Measurements from ENCODE around the gene AEBP1.

Gene AEBP1

GRCh38 chr7:44094883-44095592 lies 9.1 kb upstream of the AEBP1 start:
- no peak overlapping the region for H3K4me3 ChIP-seq (ENCODE audit: low read depth in 1 of 2, low read length in 2 of 2)
- H3K4me1 ChIP-seq (ENCODE audit: insufficient read depth, low read length): peaks cover 6% of the 10 kb centered on the region
- H3K9me3 ChIP-seq (ENCODE audit: low read length): no peaks in the 10 kb centered on the region
- H3K9ac ChIP-seq (ENCODE audit: low read length): no peak overlapping the region
- no peaks in the 10 kb centered on the region for H3K36me3 ChIP-seq (ENCODE audit: insufficient read depth, low read length)
- H3K27ac ChIP-seq (ENCODE audit: low read depth, low read length): no peak overlapping the region
- no peaks in the 10 kb centered on the region for H3K27me3 ChIP-seq (ENCODE audit: control insufficient read depth in 1 of 2, insufficient read depth in 2 of 2, low read length in 2 of 2)

GRCh38 chr7:44095781-44096180 lies 8.4 kb upstream of the AEBP1 start:
- no peaks in the 10 kb centered on the region for H3K36me3 ChIP-seq (ENCODE audit: insufficient read depth, low read length)
- peaks cover 6% of the 10 kb centered on the region for H3K4me1 ChIP-seq (ENCODE audit: insufficient read depth, low read length)
- H3K27me3 ChIP-seq (ENCODE audit: control insufficient read depth in 1 of 2, insufficient read depth in 2 of 2, low read length in 2 of 2): no peaks in the 10 kb centered on the region
- H3K9me3 ChIP-seq (ENCODE audit: low read length): no peaks in the 10 kb centered on the region
- no peak overlapping the region for H3K27ac ChIP-seq (ENCODE audit: low read depth, low read length)
- no peak overlapping the region for H3K9ac ChIP-seq (ENCODE audit: low read length)
- no peak overlapping the region for H3K4me3 ChIP-seq (ENCODE audit: low read depth in 1 of 2, low read length in 2 of 2)

GRCh38 chr7:44096326-44096881 lies 7.7 kb upstream of the AEBP1 start:
- Histone ChIP-seq H3K4me3 (ENCODE audit: low read depth in 1 of 2, low read length in 2 of 2) (no peak overlapping the region), H3K9me3 (ENCODE audit: low read length) (no peaks in the 10 kb centered on the region), H3K4me1 (ENCODE audit: insufficient read depth, low read length) (peaks cover 6% of the 10 kb centered on the region), H3K27ac (ENCODE audit: low read depth, low read length) (no peak overlapping the region), H3K9ac (ENCODE audit: low read length) (no peak overlapping the region), H3K36me3 (ENCODE audit: insufficient read depth, low read length) (no peaks in the 10 kb centered on the region), H3K27me3 (ENCODE audit: control insufficient read depth in 1 of 2, insufficient read depth in 2 of 2, low read length in 2 of 2) (no peaks in the 10 kb centered on the region)

GRCh38 chr7:44097064-44097932 lies 6.8 kb upstream of the AEBP1 start:
- H3K4me1 ChIP-seq (ENCODE audit: insufficient read depth, low read length): peaks cover 6% of the 10 kb centered on the region
- H3K9ac ChIP-seq (ENCODE audit: low read length): no peak overlapping the region
- no peak overlapping the region for H3K27ac ChIP-seq (ENCODE audit: low read depth, low read length)
- no peaks in the 10 kb centered on the region for H3K27me3 ChIP-seq (ENCODE audit: control insufficient read depth in 1 of 2, insufficient read depth in 2 of 2, low read length in 2 of 2)
- H3K9me3 ChIP-seq (ENCODE audit: low read length): no peaks in the 10 kb centered on the region
- no peak overlapping the region for H3K4me3 ChIP-seq (ENCODE audit: low read depth in 1 of 2, low read length in 2 of 2)
- H3K36me3 ChIP-seq (ENCODE audit: insufficient read depth, low read length): no peaks in the 10 kb centered on the region

GRCh38 chr7:44098092-44099068 lies 5.8 kb upstream of the AEBP1 start:
- no peak overlapping the region for H3K27ac ChIP-seq (ENCODE audit: low read depth, low read length)
- H3K4me1 ChIP-seq (ENCODE audit: insufficient read depth, low read length): peaks cover 6% of the 10 kb centered on the region
- no peaks in the 10 kb centered on the region for H3K9me3 ChIP-seq (ENCODE audit: low read length)
- no peaks in the 10 kb centered on the region for H3K36me3 ChIP-seq (ENCODE audit: insufficient read depth, low read length)
- peaks cover 0 to 4% of the 10 kb centered on the region in 2 donors for H3K27me3 ChIP-seq (ENCODE audit: control insufficient read depth in 1 of 2, insufficient read depth in 2 of 2, low read length in 2 of 2)
- no peak overlapping the region for H3K4me3 ChIP-seq (ENCODE audit: low read depth in 1 of 2, low read length in 2 of 2)
- no peak overlapping the region for H3K9ac ChIP-seq (ENCODE audit: low read length)

GRCh38 chr7:44099669-44100068 lies 4.5 kb upstream of the AEBP1 start:
- no peak overlapping the region for H3K9ac ChIP-seq (ENCODE audit: low read length)
- H3K27ac ChIP-seq (ENCODE audit: low read depth, low read length): no peak overlapping the region
- no peaks in the 10 kb centered on the region for H3K36me3 ChIP-seq (ENCODE audit: insufficient read depth, low read length)
- peaks cover 0 to 14% of the 10 kb centered on the region in 2 donors for H3K27me3 ChIP-seq (ENCODE audit: control insufficient read depth in 1 of 2, insufficient read depth in 2 of 2, low read length in 2 of 2)
- H3K9me3 ChIP-seq (ENCODE audit: low read length): no peaks in the 10 kb centered on the region
- H3K4me1 ChIP-seq (ENCODE audit: insufficient read depth, low read length): peaks cover 6% of the 10 kb centered on the region
- H3K4me3 ChIP-seq (ENCODE audit: low read depth in 1 of 2, low read length in 2 of 2): no peak overlapping the region

- Histone ChIP-seq H3K4me1 (ENCODE audit: insufficient read depth, low read length) (no peaks in the 10 kb centered on the region), H3K9ac (ENCODE audit: low read length) (no peak overlapping the region), H3K4me3 (ENCODE audit: low read depth in 1 of 2, low read length in 2 of 2) (no peak overlapping the region)
These were observed 3.5 kb upstream of the AEBP1 start for GRCh38 chr7:44100458-44101302.

GRCh38 chr7:44101303-44101965 lies 2.7 kb upstream of the AEBP1 start:
- no peak overlapping the region for H3K27ac ChIP-seq (ENCODE audit: low read depth, low read length)
- no peak overlapping the region for H3K9ac ChIP-seq (ENCODE audit: low read length)
- H3K4me3 ChIP-seq (ENCODE audit: low read depth in 1 of 2, low read length in 2 of 2): no peak overlapping the region
- H3K9me3 ChIP-seq (ENCODE audit: low read length): no peaks in the 10 kb centered on the region
- H3K4me1 ChIP-seq (ENCODE audit: insufficient read depth, low read length): no peaks in the 10 kb centered on the region
- H3K36me3 ChIP-seq (ENCODE audit: insufficient read depth, low read length): no peaks in the 10 kb centered on the region
- H3K27me3 ChIP-seq (ENCODE audit: control insufficient read depth in 1 of 2, insufficient read depth in 2 of 2, low read length in 2 of 2): peaks cover 6 to 24% of the 10 kb centered on the region in 2 donors

More at GRCh38 chr7:44100458-44101302, 3.5 kb upstream of the AEBP1 start:
- H3K27ac ChIP-seq (ENCODE audit: low read depth, low read length): no peak overlapping the region
- no peaks in the 10 kb centered on the region for H3K9me3 ChIP-seq (ENCODE audit: low read length)
- H3K27me3 ChIP-seq (ENCODE audit: control insufficient read depth in 1 of 2, insufficient read depth in 2 of 2, low read length in 2 of 2): peaks cover 3 to 24% of the 10 kb centered on the region in 2 donors
- H3K36me3 ChIP-seq (ENCODE audit: insufficient read depth, low read length): no peaks in the 10 kb centered on the region

GRCh38 chr7:44101966-44102845 lies 1.9 kb upstream of the AEBP1 start:
- no peaks in the 10 kb centered on the region for H3K9me3 ChIP-seq (ENCODE audit: low read length)
- H3K36me3 ChIP-seq (ENCODE audit: insufficient read depth, low read length): no peaks in the 10 kb centered on the region
- no peak overlapping the region for H3K4me3 ChIP-seq (ENCODE audit: low read depth in 1 of 2, low read length in 2 of 2)
- H3K9ac ChIP-seq (ENCODE audit: low read length): no peak overlapping the region
- H3K27ac ChIP-seq (ENCODE audit: low read depth, low read length): no peak overlapping the region
- peaks cover 6 to 29% of the 10 kb centered on the region in 2 donors for H3K27me3 ChIP-seq (ENCODE audit: control insufficient read depth in 1 of 2, insufficient read depth in 2 of 2, low read length in 2 of 2)
- no peaks in the 10 kb centered on the region for H3K4me1 ChIP-seq (ENCODE audit: insufficient read depth, low read length)
